Stomach (tissue), 4 donors: Measurements from ENCODE around the gene OARD1.

ENCODE experiments used
- POLR2A ChIP-seq, 4 donors: fragments of 450-650 bp; IDR thresholded peaks; one replicate each; pipeline ENCODE4 v1.6.1; 2016; ENCODE audit warnings: antibody characterized with exemption in 4 of 4, control low read depth in 2 of 4, mild to moderate bottlenecking in 1 of 4, moderate library complexity in 1 of 4
- POLR2AphosphoS5 ChIP-seq, 3 donors: sonication (generic); formaldehyde crosslinking; IDR thresholded peaks; one replicate each; pipeline ENCODE4 v1.6.1; 2016; ENCODE audit warnings: antibody characterized with exemption in 3 of 3
- TF ChIP-seq, protein P1 (sequence below), 7 experiments: fragments of 450-650 bp in 4 of 7; fragments of 200-600 bp in 3 of 7; sonication (generic) in 3 of 7; IDR thresholded peaks; one replicate each; pipeline ENCODE4 v1.5.1; 2016 to 2019; ENCODE audit warnings: antibody characterized with exemption in 7 of 7, control low read depth in 2 of 7, mild to moderate bottlenecking in 1 of 7

DNA sequence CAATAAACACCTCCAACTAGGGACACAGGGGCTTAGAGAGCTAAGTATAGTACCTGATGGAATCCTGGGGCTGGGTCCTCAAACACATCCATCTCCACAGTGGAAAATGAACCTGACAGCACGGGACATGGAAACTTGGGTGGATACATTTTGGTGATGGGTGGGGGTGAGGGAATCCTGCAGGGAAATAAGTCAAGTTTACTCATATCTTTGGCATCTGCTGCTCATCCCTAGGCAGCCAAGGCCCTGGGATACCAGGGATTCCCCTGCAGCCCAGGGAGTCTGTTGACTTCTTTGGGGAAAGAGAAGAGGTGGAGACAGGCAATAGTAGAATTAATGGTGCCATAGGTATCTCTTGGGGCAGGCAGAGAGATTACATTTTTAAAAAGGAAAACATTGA lies 12.6 kb downstream of the OARD1 start:
- TF ChIP-seq POLR2A (IDR thresholded peaks at IDR 0.05) = no peak
- TF ChIP-seq, protein P1, sequence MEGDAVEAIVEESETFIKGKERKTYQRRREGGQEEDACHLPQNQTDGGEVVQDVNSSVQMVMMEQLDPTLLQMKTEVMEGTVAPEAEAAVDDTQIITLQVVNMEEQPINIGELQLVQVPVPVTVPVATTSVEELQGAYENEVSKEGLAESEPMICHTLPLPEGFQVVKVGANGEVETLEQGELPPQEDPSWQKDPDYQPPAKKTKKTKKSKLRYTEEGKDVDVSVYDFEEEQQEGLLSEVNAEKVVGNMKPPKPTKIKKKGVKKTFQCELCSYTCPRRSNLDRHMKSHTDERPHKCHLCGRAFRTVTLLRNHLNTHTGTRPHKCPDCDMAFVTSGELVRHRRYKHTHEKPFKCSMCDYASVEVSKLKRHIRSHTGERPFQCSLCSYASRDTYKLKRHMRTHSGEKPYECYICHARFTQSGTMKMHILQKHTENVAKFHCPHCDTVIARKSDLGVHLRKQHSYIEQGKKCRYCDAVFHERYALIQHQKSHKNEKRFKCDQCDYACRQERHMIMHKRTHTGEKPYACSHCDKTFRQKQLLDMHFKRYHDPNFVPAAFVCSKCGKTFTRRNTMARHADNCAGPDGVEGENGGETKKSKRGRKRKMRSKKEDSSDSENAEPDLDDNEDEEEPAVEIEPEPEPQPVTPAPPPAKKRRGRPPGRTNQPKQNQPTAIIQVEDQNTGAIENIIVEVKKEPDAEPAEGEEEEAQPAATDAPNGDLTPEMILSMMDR (IDR thresholded peaks at IDR 0.05) = no peak
- TF ChIP-seq POLR2AphosphoS5 (IDR thresholded peaks at IDR 0.05) = no peak
